ENCODE results near the gene SNX33.
"Not testable (repeated sequence)": the region's sequence is repeated elsewhere in the genome, so short reads cannot be mapped to it uniquely, and the experiment has no call there.

Gene SNX33

GRCh38 chr15:75680007-75680789 is 32.5 kb downstream of the SNX33 start:
- Mint-ChIP-seq H3K36me3 (ENCODE audit: low read depth) (no peaks in the 10 kb centered on the region), H3K4me1 (ENCODE audit: low read depth) (no peaks in the 10 kb centered on the region), H3K27me3 (ENCODE audit: low read depth) (peaks cover 6% of the 10 kb centered on the region), H3K9me3 (no peaks in the 10 kb centered on the region), H3K27ac (no peak overlapping the region), H3K4me3 (no peak overlapping the region)

- no peaks in the 10 kb centered on the region for H3K9me3 Mint-ChIP-seq
- H3K36me3 Mint-ChIP-seq (ENCODE audit: low read depth), result no peaks in the 10 kb centered on the region
- peaks cover 6% of the 10 kb centered on the region for H3K27me3 Mint-ChIP-seq (ENCODE audit: low read depth)
- no peak overlapping the region for H3K4me3 Mint-ChIP-seq
- H3K27ac Mint-ChIP-seq, result no peak overlapping the region
- H3K4me1 Mint-ChIP-seq (ENCODE audit: low read depth), result no peaks in the 10 kb centered on the region
Observed at GRCh38 chr15:75682181-75683135, 34.7 kb downstream of the SNX33 start.

GRCh38 chr15:75683646-75684312 is 36.1 kb downstream of the SNX33 start:
- H3K9me3 Mint-ChIP-seq; H3K27ac Mint-ChIP-seq; H3K36me3 Mint-ChIP-seq (ENCODE audit: low read depth); H3K4me1 Mint-ChIP-seq (ENCODE audit: low read depth); H3K4me3 Mint-ChIP-seq; H3K27me3 Mint-ChIP-seq (ENCODE audit: low read depth): not testable (repeated sequence)

GRCh38 chr15:75684648-75685047 is 36.9 kb downstream of the SNX33 start:
- H3K27ac Mint-ChIP-seq, result no peak overlapping the region
- H3K36me3 Mint-ChIP-seq (ENCODE audit: low read depth), result no peaks in the 10 kb centered on the region
- H3K4me1 Mint-ChIP-seq (ENCODE audit: low read depth), result no peaks in the 10 kb centered on the region
- no peaks in the 10 kb centered on the region for H3K27me3 Mint-ChIP-seq (ENCODE audit: low read depth)
- no peak overlapping the region for H3K4me3 Mint-ChIP-seq
- H3K9me3 Mint-ChIP-seq, result no peaks in the 10 kb centered on the region

GRCh38 chr15:75685195-75685594 is 37.5 kb downstream of the SNX33 start:
- H3K27ac Mint-ChIP-seq, result no peak overlapping the region
- no peaks in the 10 kb centered on the region for H3K9me3 Mint-ChIP-seq
- no peaks in the 10 kb centered on the region for H3K36me3 Mint-ChIP-seq (ENCODE audit: low read depth)
- H3K27me3 Mint-ChIP-seq (ENCODE audit: low read depth), result no peaks in the 10 kb centered on the region
- no peak overlapping the region for H3K4me3 Mint-ChIP-seq
- H3K4me1 Mint-ChIP-seq (ENCODE audit: low read depth), result no peaks in the 10 kb centered on the region

- H3K27ac Mint-ChIP-seq; H3K27me3 Mint-ChIP-seq (ENCODE audit: low read depth); H3K4me3 Mint-ChIP-seq; H3K4me1 Mint-ChIP-seq (ENCODE audit: low read depth); H3K36me3 Mint-ChIP-seq (ENCODE audit: low read depth); H3K9me3 Mint-ChIP-seq: not testable (repeated sequence)
Observed at GRCh38 chr15:75686212-75686642, 38.5 kb downstream of the SNX33 start.

GRCh38 chr15:75687486-75688277 is 40.0 kb downstream of the SNX33 start:
- no peak overlapping the region for H3K27ac Mint-ChIP-seq
- no peaks in the 10 kb centered on the region for H3K9me3 Mint-ChIP-seq
- peaks cover 5% of the 10 kb centered on the region for H3K4me1 Mint-ChIP-seq (ENCODE audit: low read depth)
- H3K4me3 Mint-ChIP-seq, result no peak overlapping the region
- no peaks in the 10 kb centered on the region for H3K36me3 Mint-ChIP-seq (ENCODE audit: low read depth)
- H3K27me3 Mint-ChIP-seq (ENCODE audit: low read depth), result peaks cover 6% of the 10 kb centered on the region

GRCh38 chr15:75688278-75688557 is 40.5 kb downstream of the SNX33 start:
- no peak overlapping the region for H3K4me3 Mint-ChIP-seq
- no peak overlapping the region for H3K27ac Mint-ChIP-seq
- H3K36me3 Mint-ChIP-seq (ENCODE audit: low read depth), result no peaks in the 10 kb centered on the region
- H3K9me3 Mint-ChIP-seq, result no peaks in the 10 kb centered on the region
- peaks cover 8% of the 10 kb centered on the region for H3K27me3 Mint-ChIP-seq (ENCODE audit: low read depth)
- peaks cover 5% of the 10 kb centered on the region for H3K4me1 Mint-ChIP-seq (ENCODE audit: low read depth)

GRCh38 chr15:75688831-75689230 is 41.1 kb downstream of the SNX33 start:
- Mint-ChIP-seq H3K27me3 (ENCODE audit: low read depth) (peaks cover 11% of the 10 kb centered on the region), H3K4me1 (ENCODE audit: low read depth) (peaks cover 5% of the 10 kb centered on the region), H3K9me3 (no peaks in the 10 kb centered on the region), H3K27ac (no peak overlapping the region), H3K36me3 (ENCODE audit: low read depth) (no peaks in the 10 kb centered on the region), H3K4me3 (no peak overlapping the region)

GRCh38 chr15:75689429-75689828 is 41.7 kb downstream of the SNX33 start:
- not testable (repeated sequence) for H3K9me3 Mint-ChIP-seq; H3K4me3 Mint-ChIP-seq; H3K27ac Mint-ChIP-seq; H3K4me1 Mint-ChIP-seq (ENCODE audit: low read depth); H3K36me3 Mint-ChIP-seq (ENCODE audit: low read depth)
- peaks cover 14% of the 10 kb centered on the region for H3K27me3 Mint-ChIP-seq (ENCODE audit: low read depth)

GRCh38 chr15:75692311-75692710 is 44.6 kb downstream of the SNX33 start:
- not testable (repeated sequence) for H3K4me3 Mint-ChIP-seq; H3K9me3 Mint-ChIP-seq; H3K36me3 Mint-ChIP-seq (ENCODE audit: low read depth); H3K27ac Mint-ChIP-seq
- Mint-ChIP-seq H3K27me3 (ENCODE audit: low read depth) (peaks cover 14% of the 10 kb centered on the region), H3K4me1 (ENCODE audit: low read depth) (peaks cover 18% of the 10 kb centered on the region)

- H3K4me3 Mint-ChIP-seq; H3K36me3 Mint-ChIP-seq (ENCODE audit: low read depth); H3K27ac Mint-ChIP-seq; H3K9me3 Mint-ChIP-seq: not testable (repeated sequence)
- H3K27me3 Mint-ChIP-seq (ENCODE audit: low read depth), result peaks cover 14% of the 10 kb centered on the region
- H3K4me1 Mint-ChIP-seq (ENCODE audit: low read depth), result peaks cover 18% of the 10 kb centered on the region
Observed at GRCh38 chr15:75693028-75693427, 45.3 kb downstream of the SNX33 start.

- no peak overlapping the region for H3K27ac Mint-ChIP-seq
- H3K9me3 Mint-ChIP-seq, result no peaks in the 10 kb centered on the region
- peaks cover 18% of the 10 kb centered on the region for H3K4me1 Mint-ChIP-seq (ENCODE audit: low read depth)
- no peak overlapping the region for H3K4me3 Mint-ChIP-seq
- peaks cover 2% of the 10 kb centered on the region for H3K36me3 Mint-ChIP-seq (ENCODE audit: low read depth)
- peaks cover 14% of the 10 kb centered on the region for H3K27me3 Mint-ChIP-seq (ENCODE audit: low read depth)
Observed at GRCh38 chr15:75693501-75694240, 46.0 kb downstream of the SNX33 start.

Measured in T-helper 1 cell treated with Interleukin-12 subunit alpha and Interleukin-12 subunit beta and Interleukin-4 antibody, amounts not matched to agents 30 μg/mL and 1 μg/mL, for 36 hours (primary cell).